Heart right ventricle (tissue), 16 donors: ENCODE measurements around the gene MRGPRF. TPM values are rescaled to one million over a fixed set of nuclear protein-coding genes. Genes with fewer than 3 reads are reported as not detected.
"Not testable (repeated sequence)": the region's sequence is repeated elsewhere in the genome, so short reads cannot be mapped to it uniquely, and the experiment has no call there.

Experiments
- ATAC-seq, 8 donors: fragments of 200-7000 bp; cut with Tn5 transposase; one replicate each; pipeline ENCODE4 v1.9.1; 2020; ENCODE audit warnings: mild to moderate bottlenecking in 8 of 8, moderate library complexity in 8 of 8, moderate number of reproducible peaks in 1 of 8
- DNase-seq, 2 donors: peaks; one replicate each; pipeline ENCODE4 v3.0.0-alpha.2; 2020
- H3K27ac ChIP-seq, 10 donors: fragments of 200-600 bp; sonication (generic) in 2 of 10; one replicate each; pipeline versions ENCODE4 v1.5.0 to v1.8.0; 2020 to 2022; ENCODE audit warnings: mild to moderate bottlenecking in 3 of 10
- H3K27me3 ChIP-seq, 7 donors: fragments of 200-600 bp; one replicate each; pipeline ENCODE4 v1.8.0; 2021 to 2022; ENCODE audit warnings: mild to moderate bottlenecking in 2 of 7
- H3K36me3 ChIP-seq, 9 donors: fragments of 200-600 bp; sonication (generic) in 1 of 9; one replicate each; pipeline versions ENCODE4 v1.5.0 to v1.8.0; 2020 to 2022; ENCODE audit warnings: mild to moderate bottlenecking in 2 of 9
- H3K4me1 ChIP-seq, 9 donors: fragments of 200-600 bp; sonication (generic) in 1 of 9; one replicate each; pipeline versions ENCODE4 v1.5.0 to v1.8.0; 2020 to 2022; ENCODE audit warnings: mild to moderate bottlenecking in 4 of 9
- H3K4me3 ChIP-seq, 10 donors: fragments of 200-600 bp; sonication (generic) in 2 of 10; one replicate each; pipeline versions ENCODE4 v1.5.0 to v1.8.0; 2020 to 2022; ENCODE audit warnings: mild to moderate bottlenecking in 7 of 10, moderate library complexity in 2 of 10
- H3K9me3 ChIP-seq, 11 donors: fragments of 200-600 bp in 10 of 11; sonication (generic) in 2 of 11; one replicate each; pipeline versions ENCODE4 v1.5.0 to v1.8.0; 2013 to 2022; ENCODE audit warnings: mild to moderate bottlenecking in 2 of 11, control low read depth in 1 of 11, moderate library complexity in 1 of 11
- WGBS, 2 donors: extraction: QIAGEN DNeasy Blood & Tissue Kit; methylation state at CpG; one replicate each; pipeline ENCODE4 v1.1.7; 2013; ENCODE audit warnings: inconsistent platforms in 1 of 2; 5-methylcytosine and 5-hydroxymethylcytosine counted together
- intact Hi-C, 10 donors: fragments of 100-400 bp; cut with DNase I; formaldehyde crosslinking; loops; one replicate each; pipeline versions ENCODE4 v1.11.1 to v1.14.2; 2022
- polyA plus RNA-seq, 2 donors: library from polyadenylated mRNA; stranded (reverse); fragments of 200-250 nt; gene quantifications; one replicate each; pipeline ENCODE4 v1.2.3, GENCODE V29; 2013
- total RNA-seq, 10 donors: library from RNA; stranded (reverse); fragmentation: NEBNext Ultra II Directional in 3 of 10; extraction: Animal tissue kit (Norgen Biotek cat#: 25700) in 3 of 10; gene quantifications; one replicate each; pipeline versions ENCODE4 v1.2.1 to v1.2.4, GENCODE V29; 2021 to 2023
- TF ChIP-seq, protein P1 (sequence below), 9 donors: fragments of 200-600 bp; sonication (generic) in 2 of 9; IDR thresholded peaks; one replicate each; pipeline versions ENCODE4 v1.5.0 to v1.8.0; 2021 to 2022; ENCODE audit warnings: antibody characterized with exemption in 9 of 9, mild to moderate bottlenecking in 5 of 9, moderate library complexity in 1 of 9
- donor health status: Arrhythmogenic right ventricular cardiomyopathy.
- donor health status: ischemic (EF 13 %, LVEDD 7.1; RV severe dilation, severe dysfunction).
- donor health status: healthy with polysubstance abuse.
- donor health status: DM: no; HTN: yes; CAD: no.
- donor health status: DM: no; HTN: no; CAD: no.
- donor health status: ischemic (EF 25% LVEDD 6.9; RV normal size, moderate dysfunction).
- donor health status: ischemic (EF 25% LVEDD 5.7; RV mildly dilated, moderate dysfunction).
- donor health status: healthy.
- donor health status: DM: yes; HTN: yes; CAD: no.
- donor health status: Ischemic cardiomyopathy.
- donor health status: ischemic (EF 35%, LVEDD 5.7; RV mildly dilated, moderate dysfunction).
- donor health status: nonischemic (EF 11% LVEDD 7.7; RV severe dilation, severe dysfunction).
- donor health status: DM: yes; HTN: yes; CAD: no.
- donor health status: PGD.
- donor health status: ischemic (EF 29% LVEDD 5.4; RV normal size, mild dysfunction).
- donor health status: nonischemic (EF 23%, LVEDD 6.1; RV moderate dilation, normal function).

Gene MRGPRF
- total and polyA plus RNA-seq, 12 donors, result 0.98 to 10.7 (median 2.4) TPM

GRCh38 chr11:69000391-69000790, 12.7 kb downstream of the MRGPRF start:
- WGBS, 2 donors, result 81 to 91% methylated on average over 5 of the region's 5 CpGs
- peak overlapping the region in 7 of 10 donors; percentile 6 to 51 (median 38) for H3K27ac ChIP-seq
- H3K4me3 ChIP-seq, result no peak overlapping the region
- H3K27me3 ChIP-seq, result peaks cover 0 to 3% (median 0%) of the 10 kb centered on the region in 7 donors
- peaks cover 0 to 7% (median 0%) of the 10 kb centered on the region in 9 donors for H3K36me3 ChIP-seq
- ATAC-seq (no peak), DNase-seq (no peak)
- TF ChIP-seq, protein P1, sequence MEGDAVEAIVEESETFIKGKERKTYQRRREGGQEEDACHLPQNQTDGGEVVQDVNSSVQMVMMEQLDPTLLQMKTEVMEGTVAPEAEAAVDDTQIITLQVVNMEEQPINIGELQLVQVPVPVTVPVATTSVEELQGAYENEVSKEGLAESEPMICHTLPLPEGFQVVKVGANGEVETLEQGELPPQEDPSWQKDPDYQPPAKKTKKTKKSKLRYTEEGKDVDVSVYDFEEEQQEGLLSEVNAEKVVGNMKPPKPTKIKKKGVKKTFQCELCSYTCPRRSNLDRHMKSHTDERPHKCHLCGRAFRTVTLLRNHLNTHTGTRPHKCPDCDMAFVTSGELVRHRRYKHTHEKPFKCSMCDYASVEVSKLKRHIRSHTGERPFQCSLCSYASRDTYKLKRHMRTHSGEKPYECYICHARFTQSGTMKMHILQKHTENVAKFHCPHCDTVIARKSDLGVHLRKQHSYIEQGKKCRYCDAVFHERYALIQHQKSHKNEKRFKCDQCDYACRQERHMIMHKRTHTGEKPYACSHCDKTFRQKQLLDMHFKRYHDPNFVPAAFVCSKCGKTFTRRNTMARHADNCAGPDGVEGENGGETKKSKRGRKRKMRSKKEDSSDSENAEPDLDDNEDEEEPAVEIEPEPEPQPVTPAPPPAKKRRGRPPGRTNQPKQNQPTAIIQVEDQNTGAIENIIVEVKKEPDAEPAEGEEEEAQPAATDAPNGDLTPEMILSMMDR (IDR thresholded peaks at IDR 0.05), result no peak
- H3K4me1 ChIP-seq, result peaks cover 0 to 32% (median 14%) of the 10 kb centered on the region in 9 donors
- intact Hi-C loops, result no loop called here
- H3K9me3 ChIP-seq, result no peaks in the 10 kb centered on the region

DNA sequence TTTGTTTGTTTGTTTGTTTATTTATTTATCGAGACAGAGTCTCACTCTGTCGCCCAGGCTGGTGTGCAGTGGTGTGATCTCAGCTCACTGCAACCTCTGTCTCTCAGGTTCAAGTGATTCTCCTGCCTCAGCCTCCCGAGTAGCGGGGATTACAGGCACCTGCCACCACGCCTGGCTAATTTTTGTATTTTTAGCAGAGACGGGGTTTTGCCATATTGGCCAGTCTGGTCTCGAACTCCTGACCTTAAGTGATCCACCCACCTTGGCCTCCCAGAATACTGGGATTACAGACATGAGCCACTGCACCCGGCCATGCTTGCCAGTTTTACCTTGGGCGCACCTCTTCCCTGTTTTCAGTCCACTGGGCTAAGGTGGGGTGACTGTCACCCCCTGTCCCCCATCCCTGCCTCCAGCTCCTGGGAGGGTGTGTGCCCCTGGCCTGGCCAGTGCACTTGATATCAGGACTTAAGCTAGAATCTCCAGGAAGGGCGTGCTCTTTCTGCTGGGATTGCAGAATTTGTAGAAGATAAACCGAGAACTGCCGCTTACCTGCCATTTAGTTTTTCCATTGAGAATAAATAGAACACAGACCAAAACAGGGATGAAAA, 13.2 kb downstream of the MRGPRF start:
- peak in 1 of 2 donors; percentile 2 for DNase-seq
- intact Hi-C loops, result not testable (repeated sequence)
- H3K4me1 ChIP-seq, result peaks cover 0 to 32% (median 14%) of the 10 kb centered on the region in 9 donors

DNA sequence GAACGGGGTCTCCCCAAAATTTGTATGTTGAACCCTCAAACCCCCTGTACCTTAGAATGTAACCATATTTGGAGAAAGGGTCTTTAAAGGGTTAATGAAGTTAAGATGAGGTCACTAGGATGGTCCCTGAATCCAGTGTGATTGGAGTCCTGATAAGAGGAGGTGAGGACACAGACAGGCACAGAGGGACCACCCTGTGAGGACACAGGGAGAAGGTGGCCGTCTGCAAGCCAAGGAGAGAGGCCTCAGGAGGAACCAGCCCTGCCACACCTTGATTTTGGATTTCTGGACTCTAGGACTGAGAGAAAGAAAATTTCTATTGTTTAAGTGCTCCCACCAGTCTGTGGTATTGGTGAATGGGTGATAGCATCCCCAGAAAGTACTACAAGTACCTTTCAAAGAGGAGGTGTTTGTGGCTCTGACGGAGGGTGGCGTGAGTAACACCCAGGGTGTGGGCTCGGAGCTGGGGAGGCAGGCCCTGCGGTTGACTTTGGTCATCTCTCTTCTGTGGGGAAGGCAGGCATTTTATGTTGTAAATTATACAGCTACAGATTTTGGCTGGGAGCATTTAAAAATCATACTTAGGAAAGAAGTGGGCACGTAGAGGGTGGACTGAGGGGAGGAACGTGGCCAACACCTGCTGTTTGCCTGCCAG, 13.8 kb downstream of the MRGPRF start:
- peaks cover 0 to 32% (median 14%) of the 10 kb centered on the region in 9 donors for H3K4me1 ChIP-seq
- ATAC-seq (no peak), DNase-seq (peak in 1 of 2 donors; percentile 1)
- H3K4me3 ChIP-seq, result no peak overlapping the region
- WGBS, 2 donors, result 89 to 93% methylated on average over 8 of the region's 8 CpGs
- TF ChIP-seq, protein P1 (IDR thresholded peaks at IDR 0.05), result no peak
- peaks cover 0 to 5% (median 2%) of the 10 kb centered on the region in 7 donors for H3K27me3 ChIP-seq
- H3K27ac ChIP-seq, result no peak overlapping the region
- intact Hi-C loops, result no loop called here
- H3K36me3 ChIP-seq, result peaks cover 0 to 2% (median 0%) of the 10 kb centered on the region in 9 donors
- H3K9me3 ChIP-seq, result no peaks in the 10 kb centered on the region

More for the DNA sequence above, 13.2 kb downstream of the MRGPRF start:
- H3K27me3 ChIP-seq, H3K4me3 ChIP-seq, H3K36me3 ChIP-seq, H3K9me3 ChIP-seq, ATAC-seq: not testable (repeated sequence)
- WGBS, 2 donors, result 96 to 98% methylated on average over 12 of the region's 12 CpGs
- H3K27ac ChIP-seq, result peak overlapping the region in 2 of 10 donors; percentile 37 to 51

DNA sequence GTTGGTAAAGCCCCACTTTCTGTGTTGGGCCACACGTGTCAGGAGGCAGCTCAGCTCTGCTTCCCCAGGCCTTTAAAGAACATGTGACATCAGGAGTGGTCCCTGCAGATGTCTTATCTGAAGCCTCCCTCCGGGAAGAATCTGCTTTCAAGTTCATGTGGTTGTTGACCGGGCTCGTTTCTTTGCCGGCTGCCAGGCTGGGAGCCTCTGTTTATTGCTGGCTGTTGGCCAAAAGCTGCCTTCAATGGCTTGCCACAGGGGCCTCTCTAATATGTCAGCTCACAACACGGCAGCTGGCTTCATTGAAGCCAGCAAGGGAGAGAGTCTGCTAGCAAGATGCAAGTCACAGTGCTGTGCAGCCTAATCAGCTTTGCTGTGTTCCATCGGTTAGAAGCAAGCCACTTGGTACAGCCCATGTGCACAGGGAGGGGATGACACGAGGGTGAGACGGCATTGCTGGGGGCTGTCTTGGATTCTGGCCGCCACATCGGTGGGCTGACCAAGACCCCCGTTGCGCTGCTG, 14.6 kb downstream of the MRGPRF start:
- TF ChIP-seq, protein P1 (IDR thresholded peaks at IDR 0.05), result no peak
- peaks cover 0 to 32% (median 14%) of the 10 kb centered on the region in 9 donors for H3K4me1 ChIP-seq
- intact Hi-C loops, result no loop called here
- no peaks in the 10 kb centered on the region for H3K9me3 ChIP-seq
- DNase-seq (peak in 1 of 2 donors; percentile 23), ATAC-seq (peak in 4 of 8 donors; percentile 11 to 17 (median 14))
- no peaks in the 10 kb centered on the region for H3K36me3 ChIP-seq
- H3K27ac ChIP-seq, result no peak overlapping the region
- H3K4me3 ChIP-seq, result no peak overlapping the region
- WGBS, 2 donors, result 22 to 28% methylated on average over 13 of the region's 13 CpGs
- H3K27me3 ChIP-seq, result peaks cover 0 to 11% (median 5%) of the 10 kb centered on the region in 7 donors
